Activated effector memory CD4-positive, alpha-beta T cell treated with anti-CD3 and anti-CD28 coated beads, Interleukin-2, amount 50 U/mL, for 16 hours (primary cell): ENCODE measurements around the gene PPFIA2.

ENCODE experiments used
- DNase-seq: peaks from one replicate; pipeline ENCODE4 v3.0.0-alpha.2; 2020

PPFIA2 gene

GRCh38 chr12:81417056-81417455 lies 342.1 kb downstream of the PPFIA2 start:
- no peak for DNase-seq

GRCh38 chr12:81416571-81416970 lies 342.6 kb downstream of the PPFIA2 start:
- DNase-seq, result no peak

GRCh38 chr12:81414441-81414840 lies 344.7 kb downstream of the PPFIA2 start:
- no peak for DNase-seq

- DNase-seq, result no peak
These were observed 346.2 kb downstream of the PPFIA2 start for GRCh38 chr12:81412940-81413339.

- DNase-seq, result no peak
These were observed 355.8 kb downstream of the PPFIA2 start for GRCh38 chr12:81403348-81403747.

GRCh38 chr12:81401241-81401640 lies 357.9 kb downstream of the PPFIA2 start:
- DNase-seq, result no peak

GRCh38 chr12:81400024-81400423 lies 359.1 kb downstream of the PPFIA2 start:
- no peak for DNase-seq

- no peak for DNase-seq
These were observed 363.7 kb downstream of the PPFIA2 start for GRCh38 chr12:81395431-81395830.

GRCh38 chr12:81389550-81390099 lies 369.5 kb downstream of the PPFIA2 start:
- DNase-seq, result no peak

GRCh38 chr12:81386101-81386500 lies 373.0 kb downstream of the PPFIA2 start:
- DNase-seq, result no peak

- no peak for DNase-seq
These were observed 377.2 kb downstream of the PPFIA2 start for GRCh38 chr12:81381951-81382350.

GRCh38 chr12:81378601-81379285 lies 380.4 kb downstream of the PPFIA2 start:
- DNase-seq, result no peak

GRCh38 chr12:81377771-81378170 lies 381.4 kb downstream of the PPFIA2 start:
- no peak for DNase-seq

GRCh38 chr12:81375969-81376368 lies 383.2 kb downstream of the PPFIA2 start:
- DNase-seq, result no peak

GRCh38 chr12:81370456-81370855 lies 388.7 kb downstream of the PPFIA2 start:
- no peak for DNase-seq

- DNase-seq, result no peak
These were observed 390.0 kb downstream of the PPFIA2 start for GRCh38 chr12:81369175-81369574.

GRCh38 chr12:81365284-81365683 lies 393.9 kb downstream of the PPFIA2 start:
- DNase-seq, result no peak

- no peak for DNase-seq
These were observed 398.2 kb downstream of the PPFIA2 start for GRCh38 chr12:81360916-81361315.

GRCh38 chr12:81359736-81360135 lies 399.4 kb downstream of the PPFIA2 start:
- DNase-seq, result no peak

GRCh38 chr12:81354327-81354932 lies 404.7 kb downstream of the PPFIA2 start:
- DNase-seq, result no peak

GRCh38 chr12:81350309-81350708 lies 408.8 kb downstream of the PPFIA2 start:
- no peak for DNase-seq

- DNase-seq, result no peak
These were observed 411.7 kb downstream of the PPFIA2 start for GRCh38 chr12:81347404-81347803.

- DNase-seq, result no peak
These were observed 418.2 kb downstream of the PPFIA2 start for GRCh38 chr12:81340910-81341309.

GRCh38 chr12:81339071-81339470 lies 420.1 kb downstream of the PPFIA2 start:
- no peak for DNase-seq

- no peak for DNase-seq
These were observed 421.3 kb downstream of the PPFIA2 start for GRCh38 chr12:81337886-81338285.
